ENCODE measurements around the gene PRDM13. TPM values are rescaled to one million over a fixed set of nuclear protein-coding genes. Genes with fewer than 3 reads are reported as not detected.

The PRDM13 gene
- total RNA-seq, 3 donors from 2014 or later = not detected

GRCh38 chr6:99602520-99603420 is 3.9 kb upstream of the PRDM13 start:
- no peak for TF ChIP-seq CTCF (IDR thresholded peaks at IDR 0.05)
- intact Hi-C loops (cut with DNase I, micrococcal nuclease) = no loop called here
- no peaks in the 10 kb centered on the region for H3K9me3 ChIP-seq
- ATAC-seq (peak; percentile 20), DNase-seq (peak in 1 of 3 donors; percentile 48)
- no peak overlapping the region for H3K4me3 ChIP-seq
- no peaks in the 10 kb centered on the region for H3K36me3 ChIP-seq (ENCODE audit: low read depth)
- H3K4me1 ChIP-seq (ENCODE audit: low read depth) = peaks cover 25% of the 10 kb centered on the region

- H3K4me1 ChIP-seq (ENCODE audit: low read depth) = peaks cover 29% of the 10 kb centered on the region
- no peaks in the 10 kb centered on the region for H3K36me3 ChIP-seq (ENCODE audit: low read depth)
- DNase-seq (peak in 1 of 3 donors; percentile 48), ATAC-seq (peak; percentile 56)
- TF ChIP-seq CTCF (IDR thresholded peaks at IDR 0.05) = no peak
- intact Hi-C loops (cut with DNase I, micrococcal nuclease) = no loop called here
- no peaks in the 10 kb centered on the region for H3K9me3 ChIP-seq
- H3K4me3 ChIP-seq = no peak overlapping the region
Measured at GRCh38 chr6:99603421-99604165, 3.0 kb upstream of the PRDM13 start.

- H3K4me3 ChIP-seq = no peak overlapping the region
- H3K9me3 ChIP-seq = no peaks in the 10 kb centered on the region
- no peaks in the 10 kb centered on the region for H3K36me3 ChIP-seq (ENCODE audit: low read depth)
- intact Hi-C loops (cut with DNase I, micrococcal nuclease) = no loop called here
- DNase-seq (peak in 1 of 3 donors; percentile 32), ATAC-seq (no peak)
- TF ChIP-seq CTCF (IDR thresholded peaks at IDR 0.05) = no peak
- H3K4me1 ChIP-seq (ENCODE audit: low read depth) = peaks cover 29% of the 10 kb centered on the region
Measured at GRCh38 chr6:99604166-99605073, 2.2 kb upstream of the PRDM13 start.

GRCh38 chr6:99605074-99605734 is 1.4 kb upstream of the PRDM13 start:
- Histone ChIP-seq H3K4me1 (ENCODE audit: low read depth) (peaks cover 29% of the 10 kb centered on the region), H3K9me3 (no peaks in the 10 kb centered on the region), H3K4me3 (no peak overlapping the region), H3K36me3 (ENCODE audit: low read depth) (no peaks in the 10 kb centered on the region)
- no peak for ATAC-seq
- no peak for TF ChIP-seq CTCF (IDR thresholded peaks at IDR 0.05)
- no peak for DNase-seq
- intact Hi-C loops (cut with DNase I, micrococcal nuclease) = no loop called here

Data from mucosa of descending colon (tissue), 3 donors.